Measurements from ENCODE around the gene PEX12.
A peak's percentile ranks its signal among the peaks of the same experiment; 100 is the strongest.
"Not testable (repeated sequence)": the region's sequence is repeated elsewhere in the genome, so short reads cannot be mapped to it uniquely, and the experiment has no call there.

PEX12 gene

DNA sequence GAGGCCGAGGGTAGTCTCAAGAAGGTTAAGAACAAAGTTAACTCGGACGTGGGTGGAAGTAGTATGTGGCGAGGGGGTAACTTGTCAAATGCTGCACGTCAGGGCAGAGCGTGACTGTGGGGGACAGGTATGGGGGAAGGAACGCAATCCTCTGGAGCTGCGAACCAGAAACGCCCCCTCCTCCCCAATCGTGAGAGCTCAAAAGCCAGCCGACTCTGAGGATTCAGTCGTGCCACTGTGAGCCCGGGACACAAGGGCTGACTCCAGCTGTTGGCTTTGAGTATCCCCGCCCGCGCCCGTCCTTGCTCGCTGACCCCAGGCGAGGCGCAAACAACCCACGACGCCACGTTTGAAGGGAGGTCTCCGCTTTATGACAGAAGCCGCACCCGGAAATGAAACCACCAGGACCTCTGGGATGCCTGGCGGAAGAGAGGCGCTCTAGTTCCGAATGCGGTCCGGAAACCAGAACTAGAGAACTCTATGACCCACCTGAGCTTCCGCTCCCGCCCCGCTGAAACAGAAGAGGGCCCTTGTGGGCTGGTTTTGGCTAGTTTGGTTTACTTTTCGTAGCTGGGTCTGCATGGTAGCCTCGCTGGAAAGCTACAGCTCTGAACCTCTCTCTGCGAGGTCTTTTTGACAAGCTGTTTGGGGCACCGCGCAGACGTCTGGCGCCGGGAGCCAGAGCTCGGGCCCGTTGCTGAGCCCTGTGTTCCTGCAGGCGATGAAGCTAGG lies at the start of gene PEX12:
TSS of gene PEX12 (minus strand) at position 375 of the 732 bp plus-strand sequence. CDS start 550 bp downstream, outside the sequence.
- Histone ChIP-seq H3K27ac (ENCODE audit: low read length) (no peak within 1 kb of the TSS), H3K36me3 (ENCODE audit: control insufficient read depth, insufficient read depth, low read length) (no peaks in the 10 kb centered on the region; the same call in 1 of the 2 replicates), H3K27me3 (ENCODE audit: control insufficient read depth, insufficient read depth, low read length) (no peaks in the 10 kb centered on the region), H3K4me3 (ENCODE audit: low read length) (peak within 1 kb of the TSS; percentile 94; the same call in 1 of the 2 replicates), H3K9me3 (ENCODE audit: control insufficient read depth, insufficient read depth, low read length) (no peaks in the 10 kb centered on the region), H3K4me1 (ENCODE audit: control insufficient read depth, insufficient read depth, low read length) (no peaks in the 10 kb centered on the region)
- DNase-seq (ENCODE audit: low read depth, low spot score): peak; percentile 74
- no CpG with 5 or more reads among the region's 45 CpGs for WGBS (ENCODE audit: insufficient coverage, insufficient read length)

GRCh38 chr17:35627417-35627816 lies 49.0 kb upstream of the PEX12 start:
- DNase-seq (ENCODE audit: low read depth, low spot score): no peak
- no CpG with 5 or more reads among the region's 4 CpGs for WGBS (ENCODE audit: insufficient coverage, insufficient read length)
- Histone ChIP-seq H3K27ac (ENCODE audit: low read length) (no peak overlapping the region), H3K4me1 (ENCODE audit: control insufficient read depth, insufficient read depth, low read length) (no peaks in the 10 kb centered on the region), H3K4me3 (ENCODE audit: low read length) (no peak overlapping the region), H3K36me3 (ENCODE audit: control insufficient read depth, insufficient read depth, low read length) (no peaks in the 10 kb centered on the region; the same call in 1 of the 2 replicates), H3K27me3 (ENCODE audit: control insufficient read depth, insufficient read depth, low read length) (no peaks in the 10 kb centered on the region), H3K9me3 (ENCODE audit: control insufficient read depth, insufficient read depth, low read length) (no peaks in the 10 kb centered on the region)

GRCh38 chr17:35621768-35622167 lies 43.4 kb upstream of the PEX12 start:
- Histone ChIP-seq H3K4me1 (ENCODE audit: control insufficient read depth, insufficient read depth, low read length) (no peaks in the 10 kb centered on the region), H3K27me3 (ENCODE audit: control insufficient read depth, insufficient read depth, low read length) (no peaks in the 10 kb centered on the region), H3K4me3 (ENCODE audit: low read length) (no peak overlapping the region), H3K27ac (ENCODE audit: low read length) (no peak overlapping the region), H3K9me3 (ENCODE audit: control insufficient read depth, insufficient read depth, low read length) (no peaks in the 10 kb centered on the region), H3K36me3 (ENCODE audit: control insufficient read depth, insufficient read depth, low read length) (no peaks in the 10 kb centered on the region)
- WGBS (ENCODE audit: insufficient coverage, insufficient read length): no CpG with 5 or more reads among the region's 1 CpG
- no peak for DNase-seq (ENCODE audit: low read depth, low spot score)

DNA sequence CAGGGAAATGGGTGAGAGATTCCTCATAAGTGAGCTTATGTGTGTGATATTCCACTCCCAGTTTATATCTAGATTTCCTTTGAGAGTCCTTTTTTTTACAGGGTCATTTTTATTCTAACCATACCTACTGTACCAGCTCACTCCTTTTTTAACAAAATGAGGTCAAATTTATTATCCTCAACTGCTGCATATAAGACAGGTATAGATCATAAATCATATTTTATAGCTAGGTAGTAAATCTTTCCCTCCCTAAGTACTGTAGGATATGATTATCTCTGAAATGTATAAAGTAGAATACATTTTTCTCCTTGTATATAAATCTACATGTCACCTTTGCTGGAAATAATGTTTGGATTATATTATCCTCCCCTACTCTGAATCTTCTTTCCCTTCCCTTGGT lies 40.3 kb upstream of the PEX12 start:
- Histone ChIP-seq H3K27ac (ENCODE audit: low read length) (no peak overlapping the region), H3K36me3 (ENCODE audit: control insufficient read depth, insufficient read depth, low read length) (no peaks in the 10 kb centered on the region), H3K27me3 (ENCODE audit: control insufficient read depth, insufficient read depth, low read length) (no peaks in the 10 kb centered on the region), H3K9me3 (ENCODE audit: control insufficient read depth, insufficient read depth, low read length) (no peaks in the 10 kb centered on the region), H3K4me3 (ENCODE audit: low read length) (no peak overlapping the region), H3K4me1 (ENCODE audit: control insufficient read depth, insufficient read depth, low read length) (no peaks in the 10 kb centered on the region)
- no peak for DNase-seq (ENCODE audit: low read depth, low spot score)

GRCh38 chr17:35617505-35617904 lies 39.1 kb upstream of the PEX12 start:
- no peaks in the 10 kb centered on the region for H3K9me3 ChIP-seq (ENCODE audit: control insufficient read depth, insufficient read depth, low read length)

DNA sequence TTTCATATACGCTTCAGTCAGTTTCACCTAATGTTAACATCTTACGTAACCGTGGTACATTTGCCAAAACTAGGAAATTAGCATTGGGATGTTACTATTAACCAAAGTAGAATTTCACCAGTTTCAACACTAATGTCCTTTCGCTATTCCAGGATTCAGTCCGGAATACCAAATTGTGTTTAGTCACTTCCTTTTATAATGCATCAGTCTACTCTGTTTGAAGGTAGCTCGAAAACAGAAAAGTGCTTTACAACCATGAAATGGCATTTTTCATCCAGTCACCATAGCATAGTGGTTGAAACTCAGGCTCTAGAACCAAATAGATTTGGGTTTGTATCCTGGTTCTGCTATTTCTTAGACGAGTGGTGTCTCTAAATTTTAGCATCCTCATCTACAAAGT lies 38.2 kb upstream of the PEX12 start:
- Histone ChIP-seq H3K36me3 (ENCODE audit: control insufficient read depth, insufficient read depth, low read length) (no peaks in the 10 kb centered on the region), H3K9me3 (ENCODE audit: control insufficient read depth, insufficient read depth, low read length) (no peaks in the 10 kb centered on the region), H3K27me3 (ENCODE audit: control insufficient read depth, insufficient read depth, low read length) (no peaks in the 10 kb centered on the region), H3K4me1 (ENCODE audit: control insufficient read depth, insufficient read depth, low read length) (no peaks in the 10 kb centered on the region), H3K27ac (ENCODE audit: low read length) (no peak overlapping the region), H3K4me3 (ENCODE audit: low read length) (no peak overlapping the region)
- no peak for DNase-seq (ENCODE audit: low read depth, low spot score)
- WGBS (ENCODE audit: insufficient coverage, insufficient read length): no CpG with 5 or more reads among the region's 7 CpGs

More at GRCh38 chr17:35617505-35617904, 39.1 kb upstream of the PEX12 start:
- WGBS (ENCODE audit: insufficient coverage, insufficient read length): no CpG with 5 or more reads among the region's 2 CpGs
- no peaks in the 10 kb centered on the region for H3K36me3 ChIP-seq (ENCODE audit: control insufficient read depth, insufficient read depth, low read length)
- H3K27ac ChIP-seq (ENCODE audit: low read length): no peak overlapping the region
- H3K4me3 ChIP-seq (ENCODE audit: low read length): no peak overlapping the region
- no peaks in the 10 kb centered on the region for H3K4me1 ChIP-seq (ENCODE audit: control insufficient read depth, insufficient read depth, low read length)
- no peaks in the 10 kb centered on the region for H3K27me3 ChIP-seq (ENCODE audit: control insufficient read depth, insufficient read depth, low read length)
- DNase-seq (ENCODE audit: low read depth, low spot score): no peak

GRCh38 chr17:35614810-35615209 lies 36.4 kb upstream of the PEX12 start:
- H3K9me3 ChIP-seq (ENCODE audit: control insufficient read depth, insufficient read depth, low read length): no peaks in the 10 kb centered on the region
- H3K27me3 ChIP-seq (ENCODE audit: control insufficient read depth, insufficient read depth, low read length): no peaks in the 10 kb centered on the region
- no peak for DNase-seq (ENCODE audit: low read depth, low spot score)
- H3K4me3 ChIP-seq (ENCODE audit: low read length): no peak overlapping the region
- WGBS (ENCODE audit: insufficient coverage, insufficient read length): no CpG with 5 or more reads among the region's 3 CpGs
- no peaks in the 10 kb centered on the region for H3K36me3 ChIP-seq (ENCODE audit: control insufficient read depth, insufficient read depth, low read length)
- no peak overlapping the region for H3K27ac ChIP-seq (ENCODE audit: low read length)
- no peaks in the 10 kb centered on the region for H3K4me1 ChIP-seq (ENCODE audit: control insufficient read depth, insufficient read depth, low read length)

DNA sequence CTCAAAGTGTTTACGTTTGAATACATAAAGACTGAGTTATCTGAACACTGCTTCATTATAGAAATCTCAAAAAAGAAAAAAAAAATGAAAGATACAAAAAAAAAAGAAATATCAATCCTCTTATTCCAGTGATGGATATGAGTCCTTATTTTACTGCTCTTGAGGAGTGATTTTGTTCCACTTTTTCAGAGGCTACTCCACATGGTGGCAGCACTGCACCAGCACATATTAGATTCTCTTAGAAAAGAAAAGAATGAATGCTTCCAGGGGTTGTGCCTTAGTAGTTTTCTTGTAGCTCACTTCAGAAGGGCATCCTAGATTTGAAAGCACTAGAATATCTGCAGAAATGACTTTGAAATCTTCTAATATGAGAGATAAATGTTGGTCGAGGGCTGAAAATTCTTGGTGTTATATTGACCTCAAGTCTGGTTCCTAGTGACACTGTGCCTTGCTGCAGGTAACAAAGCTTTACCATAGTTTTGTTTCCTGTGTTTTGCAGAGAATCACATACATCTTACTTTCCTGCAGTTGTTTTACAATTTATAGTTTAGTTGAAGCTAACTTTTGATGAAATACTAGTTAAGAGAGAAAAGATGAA lies 34.7 kb upstream of the PEX12 start:
- Histone ChIP-seq H3K4me3 (ENCODE audit: low read length) (no peak overlapping the region), H3K9me3 (ENCODE audit: control insufficient read depth, insufficient read depth, low read length) (no peaks in the 10 kb centered on the region), H3K36me3 (ENCODE audit: control insufficient read depth, insufficient read depth, low read length) (no peaks in the 10 kb centered on the region), H3K4me1 (ENCODE audit: control insufficient read depth, insufficient read depth, low read length) (no peaks in the 10 kb centered on the region), H3K27me3 (ENCODE audit: control insufficient read depth, insufficient read depth, low read length) (no peaks in the 10 kb centered on the region), H3K27ac (ENCODE audit: low read length) (no peak overlapping the region)
- WGBS (ENCODE audit: insufficient coverage, insufficient read length): no CpG with 5 or more reads among the region's 2 CpGs
- peak; percentile 20 for DNase-seq (ENCODE audit: low read depth, low spot score)

DNA sequence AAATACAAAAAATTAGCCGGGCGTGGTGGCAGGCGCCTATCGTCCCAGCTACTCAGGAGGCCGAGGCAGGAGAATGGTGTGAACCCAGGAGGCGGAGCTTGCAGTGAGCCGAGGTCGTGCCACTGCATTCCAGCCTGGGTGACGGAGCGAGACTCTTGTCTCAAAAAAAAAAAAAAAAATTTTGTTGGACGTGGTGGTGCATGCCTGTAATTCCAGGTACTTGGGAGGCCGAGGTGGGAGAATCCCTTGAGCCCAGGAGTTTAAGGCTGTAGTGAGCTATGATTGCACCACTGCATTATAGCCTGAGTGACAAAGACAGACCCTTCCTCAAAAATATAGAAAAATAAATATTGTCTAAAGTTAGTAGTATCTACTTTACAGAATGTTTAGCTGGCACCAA lies 32.4 kb upstream of the PEX12 start:
- H3K36me3 ChIP-seq (ENCODE audit: control insufficient read depth, insufficient read depth, low read length); H3K4me3 ChIP-seq (ENCODE audit: low read length); H3K27me3 ChIP-seq (ENCODE audit: control insufficient read depth, insufficient read depth, low read length); H3K9me3 ChIP-seq (ENCODE audit: control insufficient read depth, insufficient read depth, low read length); DNase-seq (ENCODE audit: low read depth, low spot score); H3K27ac ChIP-seq (ENCODE audit: low read length); H3K4me1 ChIP-seq (ENCODE audit: control insufficient read depth, insufficient read depth, low read length): not testable (repeated sequence)
- WGBS (ENCODE audit: insufficient coverage, insufficient read length): no CpG with 5 or more reads among the region's 12 CpGs

DNA sequence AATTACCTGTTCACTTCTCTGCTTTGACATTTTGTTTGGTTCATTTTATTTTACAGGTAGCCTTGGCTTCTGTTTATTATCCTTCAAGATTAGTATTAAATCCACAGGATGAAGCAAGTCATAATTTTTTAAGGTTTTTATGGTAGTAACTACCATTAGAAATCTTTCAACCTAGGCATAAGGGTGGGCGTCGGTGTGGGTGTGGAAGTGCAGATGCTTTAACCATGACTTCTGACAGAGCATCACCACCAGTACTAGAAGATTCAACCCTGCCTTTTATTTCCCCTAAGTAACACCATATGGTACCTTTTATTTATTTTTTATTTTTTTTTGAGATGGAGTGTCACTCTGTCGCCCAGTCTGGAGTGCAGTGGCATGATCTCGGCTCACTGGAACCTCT lies 31.5 kb upstream of the PEX12 start:
- peaks cover 6% of the 10 kb centered on the region; the same call in 1 of the 2 replicates for H3K36me3 ChIP-seq (ENCODE audit: control insufficient read depth, insufficient read depth, low read length)
- no peaks in the 10 kb centered on the region for H3K4me1 ChIP-seq (ENCODE audit: control insufficient read depth, insufficient read depth, low read length)
- H3K9me3 ChIP-seq (ENCODE audit: control insufficient read depth, insufficient read depth, low read length): no peaks in the 10 kb centered on the region
- H3K27me3 ChIP-seq (ENCODE audit: control insufficient read depth, insufficient read depth, low read length): no peaks in the 10 kb centered on the region
- H3K27ac ChIP-seq (ENCODE audit: low read length): no peak overlapping the region
- no CpG with 5 or more reads among the region's 4 CpGs for WGBS (ENCODE audit: insufficient coverage, insufficient read length)
- no peak overlapping the region for H3K4me3 ChIP-seq (ENCODE audit: low read length)
- no peak for DNase-seq (ENCODE audit: low read depth, low spot score)

Data from iPS DF 6.9 (cell line).